Measurements from ENCODE around the gene UNC5CL. TPM values are rescaled to one million over a fixed set of nuclear protein-coding genes. Genes with fewer than 3 reads are reported as not detected.

The UNC5CL gene
- total and polyA plus RNA-seq, 2 of the 8 experiments (the other 6 are each of a cell fraction or from before 2014, with no cell fraction given): 1.3 to 1.7 TPM

DNA sequence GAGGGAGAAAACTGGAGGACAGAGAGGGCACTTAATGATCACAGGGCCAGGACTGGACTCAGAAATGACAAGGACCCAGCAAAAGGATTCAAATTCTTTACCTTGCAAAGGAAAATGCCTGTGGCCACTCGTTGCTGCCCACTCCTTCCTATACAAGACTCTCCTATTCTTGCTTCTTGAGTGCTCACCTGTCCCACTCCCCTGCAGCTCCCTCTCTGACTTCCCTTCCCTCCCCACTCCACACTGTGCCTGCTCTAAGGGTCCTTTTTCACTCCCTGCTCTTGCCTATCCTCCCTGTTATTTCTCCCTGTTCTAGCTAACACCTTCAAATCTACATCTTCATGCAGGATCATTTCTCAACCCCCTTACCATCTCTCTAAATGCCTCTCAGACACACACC lies 56.1 kb downstream of the UNC5CL start (continued):
- TF ChIP-seq, protein P1, sequence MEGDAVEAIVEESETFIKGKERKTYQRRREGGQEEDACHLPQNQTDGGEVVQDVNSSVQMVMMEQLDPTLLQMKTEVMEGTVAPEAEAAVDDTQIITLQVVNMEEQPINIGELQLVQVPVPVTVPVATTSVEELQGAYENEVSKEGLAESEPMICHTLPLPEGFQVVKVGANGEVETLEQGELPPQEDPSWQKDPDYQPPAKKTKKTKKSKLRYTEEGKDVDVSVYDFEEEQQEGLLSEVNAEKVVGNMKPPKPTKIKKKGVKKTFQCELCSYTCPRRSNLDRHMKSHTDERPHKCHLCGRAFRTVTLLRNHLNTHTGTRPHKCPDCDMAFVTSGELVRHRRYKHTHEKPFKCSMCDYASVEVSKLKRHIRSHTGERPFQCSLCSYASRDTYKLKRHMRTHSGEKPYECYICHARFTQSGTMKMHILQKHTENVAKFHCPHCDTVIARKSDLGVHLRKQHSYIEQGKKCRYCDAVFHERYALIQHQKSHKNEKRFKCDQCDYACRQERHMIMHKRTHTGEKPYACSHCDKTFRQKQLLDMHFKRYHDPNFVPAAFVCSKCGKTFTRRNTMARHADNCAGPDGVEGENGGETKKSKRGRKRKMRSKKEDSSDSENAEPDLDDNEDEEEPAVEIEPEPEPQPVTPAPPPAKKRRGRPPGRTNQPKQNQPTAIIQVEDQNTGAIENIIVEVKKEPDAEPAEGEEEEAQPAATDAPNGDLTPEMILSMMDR (IDR thresholded peaks at IDR 0.05; ENCODE audit: control extremely low read depth in 1 of 3, insufficient read depth in 1 of 3, low read depth in 1 of 3, low read length in 3 of 3): no peak
- no peak for TF ChIP-seq SIN3A (conservative IDR thresholded peaks at IDR 0.05 in 1 of 2, IDR thresholded peaks at IDR 0.05 in 1 of 2; ENCODE audit: low read depth in 1 of 2, low read length in 2 of 2)

All from H1 (cell line).